ENCODE data around the gene APLP2.

The APLP2 gene

DNA sequence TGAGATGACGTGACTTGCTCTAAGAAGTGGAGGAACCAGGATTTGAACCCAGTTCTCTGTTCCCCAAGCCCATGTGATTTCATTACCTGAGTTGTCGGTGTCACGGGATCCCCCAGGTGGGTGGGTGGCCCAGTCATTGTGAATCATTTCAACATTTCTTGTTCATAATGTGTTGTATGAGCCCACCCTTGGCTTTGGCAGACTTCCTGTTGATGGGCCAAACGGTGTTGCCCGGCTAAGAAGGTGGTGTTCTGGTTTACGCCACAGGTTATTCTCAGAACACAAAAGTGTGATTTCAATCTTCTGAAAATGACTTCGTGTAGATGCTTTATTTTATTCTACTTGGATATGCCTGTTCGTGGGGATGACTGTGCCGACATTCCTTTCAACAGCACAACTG, 68.3 kb downstream of the APLP2 start:
- no peak for TF ChIP-seq BACH2 (CRISPR knock-in tag; IDR thresholded peaks at IDR 0.05; ENCODE audit: borderline replicate concordance)
- ATAC-seq: no peak

DNA sequence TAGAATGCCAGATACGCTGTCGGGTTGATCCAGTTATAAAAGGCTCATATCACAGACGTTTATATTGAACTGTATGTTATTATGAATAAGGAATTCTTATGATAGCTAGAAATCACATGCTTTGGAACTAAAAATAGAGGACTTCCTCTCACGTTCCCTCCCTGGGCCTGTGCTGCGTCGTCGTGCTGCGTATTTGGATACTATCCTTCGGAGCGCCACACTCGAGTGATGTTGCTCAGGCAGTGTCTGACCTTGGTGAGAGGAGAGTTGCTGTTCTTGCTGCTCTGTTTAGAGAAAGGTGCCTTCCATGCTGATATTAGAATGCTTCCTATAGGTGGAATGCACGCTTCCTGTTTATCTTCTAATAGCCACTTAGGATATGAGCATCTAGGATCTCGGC, 69.7 kb downstream of the APLP2 start:
- no peak for TF ChIP-seq TOX (CRISPR knock-in tag; IDR thresholded peaks at IDR 0.05; ENCODE audit: borderline replicate concordance)
- TF ChIP-seq BACH2 (CRISPR knock-in tag; IDR thresholded peaks at IDR 0.05; ENCODE audit: borderline replicate concordance): no peak
- no peak for TF ChIP-seq ZFP3 (CRISPR knock-in tag; IDR thresholded peaks at IDR 0.05)
- no peak for TF ChIP-seq PATZ1 (CRISPR knock-in tag; IDR thresholded peaks at IDR 0.05; ENCODE audit: borderline replicate concordance)
- no peak for TF ChIP-seq CSRNP3 (CRISPR knock-in tag; IDR thresholded peaks at IDR 0.05)
- no peak for TF ChIP-seq ZNF8 (CRISPR knock-in tag; IDR thresholded peaks at IDR 0.05)
- TF ChIP-seq ZC3H10 (CRISPR knock-in tag; IDR thresholded peaks at IDR 0.05): no peak
- no peak for TF ChIP-seq ZNF70 (CRISPR knock-in tag; IDR thresholded peaks at IDR 0.05)
- TF ChIP-seq ZFP30 (CRISPR knock-in tag; IDR thresholded peaks at IDR 0.05): no peak
- no peak for TF ChIP-seq OSR1 (CRISPR knock-in tag; IDR thresholded peaks at IDR 0.05)
- TF ChIP-seq ISL1 (CRISPR knock-in tag; IDR thresholded peaks at IDR 0.05): no peak
- TF ChIP-seq TCF4 (CRISPR knock-in tag; IDR thresholded peaks at IDR 0.05; ENCODE audit: borderline replicate concordance): no peak
- no peak for TF ChIP-seq ZNF565 (CRISPR knock-in tag; conservative IDR thresholded peaks at IDR 0.05; ENCODE audit: low read depth)
- TF ChIP-seq SNAI2 (CRISPR knock-in tag; IDR thresholded peaks at IDR 0.05): no peak
- no peak for TF ChIP-seq ARNTL (CRISPR knock-in tag; IDR thresholded peaks at IDR 0.05; ENCODE audit: borderline replicate concordance, low read depth)
- no peak for TF ChIP-seq CREB5 (CRISPR knock-in tag; IDR thresholded peaks at IDR 0.05; ENCODE audit: low read depth)
- TF ChIP-seq, protein P1, sequence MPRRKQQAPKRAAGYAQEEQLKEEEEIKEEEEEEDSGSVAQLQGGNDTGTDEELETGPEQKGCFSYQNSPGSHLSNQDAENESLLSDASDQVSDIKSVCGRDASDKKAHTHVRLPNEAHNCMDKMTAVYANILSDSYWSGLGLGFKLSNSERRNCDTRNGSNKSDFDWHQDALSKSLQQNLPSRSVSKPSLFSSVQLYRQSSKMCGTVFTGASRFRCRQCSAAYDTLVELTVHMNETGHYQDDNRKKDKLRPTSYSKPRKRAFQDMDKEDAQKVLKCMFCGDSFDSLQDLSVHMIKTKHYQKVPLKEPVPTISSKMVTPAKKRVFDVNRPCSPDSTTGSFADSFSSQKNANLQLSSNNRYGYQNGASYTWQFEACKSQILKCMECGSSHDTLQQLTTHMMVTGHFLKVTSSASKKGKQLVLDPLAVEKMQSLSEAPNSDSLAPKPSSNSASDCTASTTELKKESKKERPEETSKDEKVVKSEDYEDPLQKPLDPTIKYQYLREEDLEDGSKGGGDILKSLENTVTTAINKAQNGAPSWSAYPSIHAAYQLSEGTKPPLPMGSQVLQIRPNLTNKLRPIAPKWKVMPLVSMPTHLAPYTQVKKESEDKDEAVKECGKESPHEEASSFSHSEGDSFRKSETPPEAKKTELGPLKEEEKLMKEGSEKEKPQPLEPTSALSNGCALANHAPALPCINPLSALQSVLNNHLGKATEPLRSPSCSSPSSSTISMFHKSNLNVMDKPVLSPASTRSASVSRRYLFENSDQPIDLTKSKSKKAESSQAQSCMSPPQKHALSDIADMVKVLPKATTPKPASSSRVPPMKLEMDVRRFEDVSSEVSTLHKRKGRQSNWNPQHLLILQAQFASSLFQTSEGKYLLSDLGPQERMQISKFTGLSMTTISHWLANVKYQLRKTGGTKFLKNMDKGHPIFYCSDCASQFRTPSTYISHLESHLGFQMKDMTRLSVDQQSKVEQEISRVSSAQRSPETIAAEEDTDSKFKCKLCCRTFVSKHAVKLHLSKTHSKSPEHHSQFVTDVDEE (CRISPR knock-in tag; IDR thresholded peaks at IDR 0.05): no peak
- no peak for TF ChIP-seq CSDC2 (CRISPR knock-in tag; IDR thresholded peaks at IDR 0.05)
- TF ChIP-seq PPARA (CRISPR knock-in tag; IDR thresholded peaks at IDR 0.05; ENCODE audit: borderline replicate concordance): no peak
- TF ChIP-seq GLIS3 (CRISPR knock-in tag; IDR thresholded peaks at IDR 0.05): no peak
- no peak for ATAC-seq

- ATAC-seq: no peak
- TF ChIP-seq ZNF8 (CRISPR knock-in tag; IDR thresholded peaks at IDR 0.05): no peak
- no peak for TF ChIP-seq ZFP30 (CRISPR knock-in tag; IDR thresholded peaks at IDR 0.05)
- TF ChIP-seq POU6F1 (CRISPR knock-in tag; IDR thresholded peaks at IDR 0.05; ENCODE audit: borderline replicate concordance, low read depth): no peak
- no peak for TF ChIP-seq ZNF70 (CRISPR knock-in tag; IDR thresholded peaks at IDR 0.05)
- TF ChIP-seq ESRRG (CRISPR knock-in tag; IDR thresholded peaks at IDR 0.05): no peak
- no peak for TF ChIP-seq TCF4 (CRISPR knock-in tag; IDR thresholded peaks at IDR 0.05; ENCODE audit: borderline replicate concordance)
- TF ChIP-seq PATZ1 (CRISPR knock-in tag; IDR thresholded peaks at IDR 0.05; ENCODE audit: borderline replicate concordance): no peak
- TF ChIP-seq CREB5 (CRISPR knock-in tag; IDR thresholded peaks at IDR 0.05; ENCODE audit: low read depth): no peak
- TF ChIP-seq ARNTL (CRISPR knock-in tag; IDR thresholded peaks at IDR 0.05; ENCODE audit: borderline replicate concordance, low read depth): no peak
- TF ChIP-seq RARB (CRISPR knock-in tag; IDR thresholded peaks at IDR 0.05): no peak
- no peak for TF ChIP-seq ISL1 (CRISPR knock-in tag; IDR thresholded peaks at IDR 0.05)
- no peak for TF ChIP-seq BACH2 (CRISPR knock-in tag; IDR thresholded peaks at IDR 0.05; ENCODE audit: borderline replicate concordance)
- TF ChIP-seq ZC3H10 (CRISPR knock-in tag; IDR thresholded peaks at IDR 0.05): no peak
- TF ChIP-seq GLIS3 (CRISPR knock-in tag; IDR thresholded peaks at IDR 0.05): no peak
- TF ChIP-seq CSDC2 (CRISPR knock-in tag; IDR thresholded peaks at IDR 0.05): no peak
- no peak for TF ChIP-seq TOX (CRISPR knock-in tag; IDR thresholded peaks at IDR 0.05; ENCODE audit: borderline replicate concordance)
- no peak for TF ChIP-seq ZNF565 (CRISPR knock-in tag; conservative IDR thresholded peaks at IDR 0.05; ENCODE audit: low read depth)
Measured at GRCh38 chr11:130141561-130142341, 72.1 kb downstream of the APLP2 start.

Measured in SK-N-SH treated with all-trans-retinoic acid at 6 μM for 48 hours (cell line).